H1 (cell line): ENCODE measurements around the gene KCTD17. TPM values are rescaled to one million over a fixed set of nuclear protein-coding genes. Genes with fewer than 3 reads are reported as not detected.

Source experiments
- CTCF ChIA-PET: fragments of 300-600 bp; sonication (Branson Sonifier 250); formaldehyde crosslinking; loops from one replicate; lab custom pipeline; 2021; ENCODE audit not compliant: partially characterized antibody; lab: Charles Lee
- POLR2A ChIA-PET: fragments of 300-600 bp; sonication (Branson Sonifier 250); formaldehyde crosslinking; loops from one replicate; lab custom pipeline; 2021; ENCODE audit warnings: inconsistent platforms; ENCODE audit not compliant: partially characterized antibody; lab: Charles Lee
- DNase-seq, 2 experiments: peaks; one replicate each; pipeline versions ENCODE4 v3.0.0 to v3.0.0-alpha.2; 2010 to 2022; ENCODE audit warnings: low spot score in 2 of 2, low read depth in 1 of 2, mixed read lengths in 1 of 2
- FAIRE-seq: peaks from 2 replicates; lab custom pipeline; 2011; peaks lifted over from hg19 to GRCh38; lab: Jason Lieb, UNC
- H2AFZ ChIP-seq: 2 replicates; pipeline ENCODE4 v1.8.1; 2012; ENCODE audit warnings: low read length, inconsistent platforms
- H2AK5ac ChIP-seq: 2 replicates; pipeline ENCODE4 v1.6.1; 2013; ENCODE audit warnings: low read depth, low read length
- H2BK120ac ChIP-seq: replicated peaks from 2 replicates; pipeline ENCODE3; 2013; ENCODE audit warnings: low read depth, low read length, inconsistent platforms
- H2BK12ac ChIP-seq: 2 replicates; pipeline ENCODE4 v1.6.1; 2013; ENCODE audit warnings: low read depth, low read length
- H2BK15ac ChIP-seq: 2 replicates; pipeline ENCODE4 v1.6.1; 2013; ENCODE audit warnings: low read length
- H2BK20ac ChIP-seq: 2 replicates; pipeline ENCODE4 v1.6.1; 2013; ENCODE audit warnings: low read length
- H2BK5ac ChIP-seq: 2 replicates; pipeline ENCODE4 v1.6.1; 2013; ENCODE audit warnings: low read depth, low read length
- H3K14ac ChIP-seq: 2 replicates; pipeline ENCODE4 v1.6.1; 2013; ENCODE audit warnings: inconsistent platforms; ENCODE audit not compliant: insufficient read length
- H3K18ac ChIP-seq: 2 replicates; pipeline ENCODE4 v1.6.1; 2013; ENCODE audit warnings: low read length; ENCODE audit errors: extremely low read depth
- H3K23ac ChIP-seq: 2 replicates; pipeline ENCODE4 v1.6.1; 2013; ENCODE audit warnings: inconsistent platforms; ENCODE audit not compliant: insufficient read length
- H3K23me2 ChIP-seq: 2 replicates; pipeline ENCODE4 v1.6.1; 2013; ENCODE audit warnings: low read depth, low read length
- H3K27ac ChIP-seq: 2 replicates; pipeline ENCODE4 v1.6.1; 2011; ENCODE audit warnings: low read depth, low read length, inconsistent platforms
- H3K27me3 ChIP-seq, 4 experiments: replicated peaks in 1 of 4; 1 replicate in 1 of 4; 2 replicates in 3 of 4; pipeline versions ENCODE4 v1.6.1 to v1.8.1; 2011 to 2013; ENCODE audit warnings: low read length in 3 of 4, mild to moderate bottlenecking in 3 of 4, inconsistent platforms in 2 of 4, mixed read lengths in 2 of 4, moderate library complexity in 1 of 4; ENCODE audit not compliant: control insufficient read depth in 3 of 4, insufficient read depth in 3 of 4; ENCODE audit errors: extremely low read depth in 1 of 4
- H3K36me3 ChIP-seq, 4 experiments: 2 replicates each; pipeline versions ENCODE4 v1.6.1 to v1.8.1; 2011 to 2013; ENCODE audit warnings: mild to moderate bottlenecking in 4 of 4, low read length in 3 of 4, moderate library complexity in 2 of 4, control low read depth in 1 of 4, inconsistent platforms in 1 of 4; ENCODE audit not compliant: insufficient read depth in 4 of 4, control insufficient read depth in 2 of 4
- H3K4ac ChIP-seq: replicated peaks from 2 replicates; pipeline ENCODE3; 2013; ENCODE audit warnings: low read length, low read depth, mixed read lengths, inconsistent platforms; ENCODE audit not compliant: insufficient read length
- H3K4me1 ChIP-seq, 4 experiments: replicated peaks in 1 of 4; 1 replicate in 1 of 4; 2 replicates in 3 of 4; pipeline versions ENCODE4 v1.6.1 to v1.8.1; 2011 to 2013; ENCODE audit warnings: low read length in 3 of 4, inconsistent platforms in 2 of 4, mixed read lengths in 1 of 4; ENCODE audit not compliant: insufficient read depth in 4 of 4, control insufficient read depth in 3 of 4
- H3K4me2 ChIP-seq, 2 experiments: 2 replicates each; pipeline versions ENCODE4 v1.6.1 to v1.8.1; 2011 to 2013; ENCODE audit warnings: low read depth in 2 of 2, low read length in 2 of 2, control low read depth in 1 of 2, inconsistent platforms in 1 of 2, mild to moderate bottlenecking in 1 of 2; ENCODE audit not compliant: insufficient read depth in 1 of 2
- H3K4me3 ChIP-seq, 4 experiments: fragments of 200-600, 300-600 bp in 1 of 4; sonication (generic), shearing (Covaris generic), sonication (Bioruptor Twin) in 1 of 4; 2 replicates each; pipeline versions ENCODE4 v1.5.1 to v1.8.1; 2011 to 2016; ENCODE audit warnings: low read length in 4 of 4, low read depth in 3 of 4, control low read depth in 2 of 4, inconsistent platforms in 2 of 4, mild to moderate bottlenecking in 2 of 4, mixed read lengths in 1 of 4, moderate library complexity in 1 of 4; ENCODE audit not compliant: insufficient read depth in 2 of 4; ENCODE audit errors: extremely low read depth in 1 of 4
- H3K56ac ChIP-seq: replicated peaks from 2 replicates; pipeline ENCODE3; 2013; ENCODE audit warnings: low read depth, mild to moderate bottlenecking, mixed read lengths, low read length, inconsistent platforms; ENCODE audit not compliant: insufficient read length
- H3K79me1 ChIP-seq: 2 replicates; pipeline ENCODE4 v1.6.1; 2013; ENCODE audit warnings: low read depth, low read length, control low read depth
- H3K79me2 ChIP-seq, 2 experiments: 2 replicates each; pipeline versions ENCODE4 v1.6.1 to v1.8.1; 2012 to 2013; ENCODE audit warnings: low read length in 2 of 2, mild to moderate bottlenecking in 2 of 2, inconsistent platforms in 1 of 2; ENCODE audit not compliant: insufficient read depth in 2 of 2, control insufficient read depth in 1 of 2
- H3K9ac ChIP-seq, 4 experiments: replicated peaks in 1 of 4; 1 replicate in 1 of 4; 2 replicates in 3 of 4; pipeline versions ENCODE4 v1.6.1 to v1.8.1; 2011 to 2013; ENCODE audit warnings: low read depth in 3 of 4, low read length in 3 of 4, control low read depth in 2 of 4, mild to moderate bottlenecking in 2 of 4, moderate library complexity in 2 of 4, inconsistent platforms in 1 of 4; ENCODE audit errors: extremely low read depth in 1 of 4
- H3K9me3 ChIP-seq, 2 experiments: 2 replicates each; pipeline versions ENCODE4 v1.6.1 to v1.8.1; 2012 to 2013; ENCODE audit warnings: mild to moderate bottlenecking in 2 of 2, moderate library complexity in 2 of 2, control low read depth in 1 of 2, inconsistent platforms in 1 of 2, low read depth in 1 of 2, low read length in 1 of 2, mixed read lengths in 1 of 2; ENCODE audit not compliant: insufficient read depth in 2 of 2
- H4K20me1 ChIP-seq, 2 experiments: replicated peaks in 1 of 2; 2 replicates each; pipeline versions ENCODE3 to v1.8.1; 2011 to 2013; ENCODE audit warnings: inconsistent platforms in 2 of 2, low read length in 2 of 2, mild to moderate bottlenecking in 1 of 2; ENCODE audit not compliant: insufficient read depth in 2 of 2, control insufficient read depth in 1 of 2
- H4K5ac ChIP-seq: 2 replicates; pipeline ENCODE4 v1.6.1; 2013; ENCODE audit warnings: low read length, low read depth, mixed read lengths, inconsistent platforms; ENCODE audit not compliant: insufficient read length
- H4K8ac ChIP-seq: 2 replicates; pipeline ENCODE4 v1.8.0; 2013; ENCODE audit warnings: mild to moderate bottlenecking, moderate library complexity, low read length, inconsistent platforms; ENCODE audit not compliant: insufficient read depth; ENCODE audit errors: extremely low read depth
- H4K91ac ChIP-seq: replicated peaks from 2 replicates; pipeline ENCODE3; 2013; ENCODE audit warnings: low read length, mixed read lengths, inconsistent platforms; ENCODE audit not compliant: insufficient read length
- SUZ12 ChIP-seq: fragments of 200-600 bp; sonication (generic); IDR thresholded peaks from 2 replicates; pipeline ENCODE4 v1.6.1; 2012; ENCODE audit warnings: mild to moderate bottlenecking, inconsistent platforms, low read length, moderate library complexity, mixed read lengths
- ZNF274 ChIP-seq: IDR thresholded peaks from 2 replicates; pipeline ENCODE4 v1.7.0; 2012; ENCODE audit warnings: low read length, borderline replicate concordance; ENCODE audit errors: extremely low read depth
- WGBS, 2 experiments: shearing (Covaris generic) in 1 of 2; methylation state at CpG; one replicate each; pipeline versions ENCODE4 v1.1.6 to v1.1.7; 2013 to 2015; ENCODE audit warnings: low lambda C conversion rate in 2 of 2, mixed read lengths in 2 of 2, inconsistent platforms in 1 of 2, low coverage in 1 of 2, missing lambda C conversion rate in 1 of 2; ENCODE audit not compliant: insufficient replicate concordance in 2 of 2, insufficient coverage in 1 of 2, insufficient read length in 1 of 2; ENCODE audit errors: extremely low coverage in 1 of 2, missing lambda C conversion rate in 1 of 2; 5-methylcytosine and 5-hydroxymethylcytosine counted together
- polyA plus RNA-seq, 7 experiments: library from polyadenylated mRNA; depleted of rRNA in 3 of 7; stranded (reverse) in 5 of 7; unstranded in 2 of 7; fragments of >200 nt in 5 of 7; fragments of 200-250 nt in 2 of 7; gene quantifications; 1 replicate in 5 of 7; 2 replicates in 1 of 7; 4 replicates in 1 of 7; pipeline versions ENCODE4 v1.2.1 to v1.2.3, GENCODE V29; 2011 to 2013; ENCODE audit warnings: missing spikeins in 2 of 7, mixed read lengths in 2 of 7
- total RNA-seq: library from RNA; stranded (reverse); fragmentation: NEBNext Ultra II Directional; extraction: Animal tissue kit (Norgen Biotek cat#: 25700); gene quantifications from 2 replicates; pipeline ENCODE4 v1.2.1, GENCODE V29; 2021

The KCTD17 gene
- total and polyA plus RNA-seq, 2 of the 8 experiments (the other 6 are each of a cell fraction or from before 2014, with no cell fraction given): 39.4 to 44.0 TPM

DNA sequence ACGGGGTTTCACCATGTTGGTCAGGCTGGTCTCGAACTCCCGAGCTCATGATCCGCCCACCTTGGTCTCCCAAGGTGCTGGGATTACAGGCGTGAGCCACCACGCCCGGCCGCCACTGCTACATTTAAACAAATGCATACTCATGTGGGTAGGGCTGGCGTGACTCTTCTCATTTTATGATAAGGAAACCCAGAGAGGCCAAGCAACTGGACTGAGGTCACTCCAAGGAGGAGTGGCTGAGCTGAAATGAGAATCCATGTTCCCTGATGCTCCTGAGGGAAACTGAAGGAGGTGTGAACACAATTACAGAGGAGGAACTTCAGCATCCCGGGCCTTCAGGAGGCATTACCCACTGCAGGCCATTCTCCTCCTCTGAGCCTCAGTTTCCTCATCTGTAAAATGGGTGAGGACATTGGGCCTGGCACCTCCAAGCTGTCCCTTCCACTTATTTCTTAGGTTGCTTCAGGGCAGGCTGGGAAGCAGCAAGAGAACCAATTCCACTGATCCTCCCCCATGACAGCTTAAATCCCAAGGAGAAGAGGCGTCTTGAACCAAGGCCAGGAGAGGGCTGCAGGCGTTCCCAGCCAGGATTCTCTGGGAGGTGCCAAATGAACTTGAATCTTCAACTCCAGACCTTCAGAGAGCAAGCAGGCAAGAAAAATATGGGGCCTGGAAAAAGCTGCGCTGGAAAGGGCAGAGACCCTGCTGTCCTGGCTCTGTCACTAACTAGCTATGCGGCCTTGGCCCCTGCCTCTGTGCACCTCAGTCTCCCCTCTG, 35.2 kb upstream of the KCTD17 start:
- no peaks in the 10 kb centered on the region; the same call in 1 of the 2 replicates for H3K79me1 ChIP-seq
- no peak overlapping the region for H2BK12ac ChIP-seq
- H4K91ac ChIP-seq: no peak overlapping the region
- 90% methylated on average over 14 of the region's 14 CpGs; no CpG with 5 or more reads in 1 of the 2 experiments for WGBS, 2 experiments
- H2AK5ac ChIP-seq: no peak overlapping the region
- no peak overlapping the region for H3K4me3 ChIP-seq
- no peaks in the 10 kb centered on the region for H3K27me3 ChIP-seq
- peaks cover 0 to 13% (median 1%) of the 10 kb centered on the region in 4 experiments; a peak in 2 of 8 replicates for H3K36me3 ChIP-seq
- H3K56ac ChIP-seq: no peak overlapping the region
- H3K4ac ChIP-seq: no peak overlapping the region
- no peak overlapping the region for H2BK5ac ChIP-seq
- H3K18ac ChIP-seq: no peak overlapping the region
- H4K5ac ChIP-seq: no peak overlapping the region
- peaks cover 6 to 27% of the 10 kb centered on the region in 2 experiments for H4K20me1 ChIP-seq
- peaks cover 0 to 18% (median 7%) of the 10 kb centered on the region in 4 experiments; a peak in 6 of 7 replicates for H3K4me1 ChIP-seq
- no peak overlapping the region for H3K9ac ChIP-seq
- no peak overlapping the region for H2BK120ac ChIP-seq
- no peak overlapping the region for H3K4me2 ChIP-seq
- H2AFZ ChIP-seq: no peak overlapping the region
- no peak for DNase-seq
- ChIA-PET CTCF (interaction anchor here (0.6 to 1.8 kb wide), 8 partner anchors 8 to 258 kb away, joined by 3 to 5 read pairs (median 3); a partner anchor contains a TSS), POLR2A (interaction anchor here (0.6 to 1.9 kb wide), 5 partner anchors 10 to 27 kb away, joined by 3 to 8 read pairs (median 3); no protein-coding TSS in a partner anchor)
- H2BK20ac ChIP-seq: no peak overlapping the region
- FAIRE-seq: no peak
- H3K79me2 ChIP-seq: peaks cover 0 to 17% of the 10 kb centered on the region in 2 experiments; a peak in 3 of 4 replicates
- no peak overlapping the region for H3K27ac ChIP-seq
- no peak overlapping the region for H2BK15ac ChIP-seq
- peaks cover 11% of the 10 kb centered on the region for H3K23me2 ChIP-seq
- no peak overlapping the region for H4K8ac ChIP-seq
- no peaks in the 10 kb centered on the region for H3K9me3 ChIP-seq
- H3K23ac ChIP-seq: no peak overlapping the region
- H3K14ac ChIP-seq: no peak overlapping the region
- no peak for TF ChIP-seq SUZ12
- TF ChIP-seq ZNF274: no peak
